GM10847 (cell line): ENCODE results near the gene C18orf63.

Experiments
- POLR2A ChIP-seq: IDR thresholded peaks from 2 replicates; pipeline ENCODE4 v1.6.1; 2011; ENCODE audit not compliant: insufficient read length; ENCODE audit errors: extremely low read depth

Gene C18orf63

GRCh38 chr18:74377776-74378175, 62.1 kb downstream of the C18orf63 start:
- TF ChIP-seq POLR2A, result no peak

- no peak for TF ChIP-seq POLR2A
Observed at GRCh38 chr18:74378179-74378682, 62.6 kb downstream of the C18orf63 start.

- TF ChIP-seq POLR2A, result no peak
Observed at GRCh38 chr18:74380916-74381315, 65.3 kb downstream of the C18orf63 start.

- no peak for TF ChIP-seq POLR2A
Observed at GRCh38 chr18:74381621-74382295, 66.1 kb downstream of the C18orf63 start.

- no peak for TF ChIP-seq POLR2A
Observed at GRCh38 chr18:74382481-74383017, 66.9 kb downstream of the C18orf63 start.

GRCh38 chr18:74387383-74387782, 71.7 kb downstream of the C18orf63 start:
- TF ChIP-seq POLR2A, result no peak

- TF ChIP-seq POLR2A, result no peak
Observed at GRCh38 chr18:74388227-74388626, 72.6 kb downstream of the C18orf63 start.

GRCh38 chr18:74389171-74389927, 73.7 kb downstream of the C18orf63 start:
- no peak for TF ChIP-seq POLR2A

GRCh38 chr18:74389991-74390390, 74.4 kb downstream of the C18orf63 start:
- TF ChIP-seq POLR2A, result no peak

- no peak for TF ChIP-seq POLR2A
Observed at GRCh38 chr18:74390900-74391299, 75.3 kb downstream of the C18orf63 start.

- no peak for TF ChIP-seq POLR2A
Observed at GRCh38 chr18:74392323-74392722, 76.7 kb downstream of the C18orf63 start.

GRCh38 chr18:74395006-74395405, 79.4 kb downstream of the C18orf63 start:
- TF ChIP-seq POLR2A, result no peak

- no peak for TF ChIP-seq POLR2A
Observed at GRCh38 chr18:74395648-74396154, 80.1 kb downstream of the C18orf63 start.

GRCh38 chr18:74396171-74397169, 80.8 kb downstream of the C18orf63 start:
- no peak for TF ChIP-seq POLR2A

GRCh38 chr18:74397572-74397971, 81.9 kb downstream of the C18orf63 start:
- TF ChIP-seq POLR2A, result no peak
